CD4-positive, alpha-beta T cell treated with Interleukin-4 for 4 hours (primary cell): ENCODE data around the gene SRP72.
"Not testable (repeated sequence)": the region's sequence is repeated elsewhere in the genome, so short reads cannot be mapped to it uniquely, and the experiment has no call there.

Experiments
- DNase-seq: peaks from one replicate; pipeline ENCODE4 v3.0.0-alpha.2; 2020

Gene SRP72, protein sequence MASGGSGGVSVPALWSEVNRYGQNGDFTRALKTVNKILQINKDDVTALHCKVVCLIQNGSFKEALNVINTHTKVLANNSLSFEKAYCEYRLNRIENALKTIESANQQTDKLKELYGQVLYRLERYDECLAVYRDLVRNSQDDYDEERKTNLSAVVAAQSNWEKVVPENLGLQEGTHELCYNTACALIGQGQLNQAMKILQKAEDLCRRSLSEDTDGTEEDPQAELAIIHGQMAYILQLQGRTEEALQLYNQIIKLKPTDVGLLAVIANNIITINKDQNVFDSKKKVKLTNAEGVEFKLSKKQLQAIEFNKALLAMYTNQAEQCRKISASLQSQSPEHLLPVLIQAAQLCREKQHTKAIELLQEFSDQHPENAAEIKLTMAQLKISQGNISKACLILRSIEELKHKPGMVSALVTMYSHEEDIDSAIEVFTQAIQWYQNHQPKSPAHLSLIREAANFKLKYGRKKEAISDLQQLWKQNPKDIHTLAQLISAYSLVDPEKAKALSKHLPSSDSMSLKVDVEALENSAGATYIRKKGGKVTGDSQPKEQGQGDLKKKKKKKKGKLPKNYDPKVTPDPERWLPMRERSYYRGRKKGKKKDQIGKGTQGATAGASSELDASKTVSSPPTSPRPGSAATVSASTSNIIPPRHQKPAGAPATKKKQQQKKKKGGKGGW

DNA sequence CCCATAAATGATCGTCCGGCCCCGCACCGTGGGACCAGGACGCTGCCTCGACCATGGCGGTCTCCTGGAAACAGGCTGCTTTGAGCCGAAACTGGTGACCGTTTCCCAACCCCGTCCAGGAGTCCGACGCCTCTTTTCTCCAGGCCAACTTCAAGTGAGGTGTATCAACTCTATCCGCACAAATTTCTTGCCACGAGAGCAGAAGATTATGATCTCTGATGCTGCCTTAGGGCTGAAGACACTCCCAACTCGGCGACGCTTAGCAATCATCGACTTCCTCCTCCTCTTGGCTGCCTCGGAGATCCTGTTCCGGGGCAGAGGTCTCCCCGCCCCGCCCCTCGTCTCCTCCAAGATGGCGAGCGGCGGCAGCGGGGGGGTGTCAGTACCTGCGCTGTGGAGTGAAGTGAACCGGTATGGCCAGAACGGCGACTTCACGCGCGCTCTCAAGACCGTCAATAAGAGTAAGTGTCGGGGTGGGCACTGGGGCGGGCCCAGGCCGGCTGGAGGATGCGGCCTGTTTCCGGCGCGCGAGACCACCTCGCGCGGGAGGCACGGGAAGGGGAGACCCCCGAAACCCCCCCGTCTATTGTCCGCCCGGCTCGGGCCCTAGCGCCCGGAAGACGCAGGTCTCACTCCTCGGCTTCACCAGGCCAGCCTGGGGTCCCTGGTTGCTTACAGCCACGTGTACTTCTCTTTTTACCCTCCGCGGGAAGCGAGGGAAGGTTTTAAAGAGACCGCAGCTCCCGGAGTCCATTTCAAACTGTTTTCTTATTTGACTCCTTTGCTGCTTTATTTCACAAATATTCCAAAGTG is at the start of gene SRP72:
Gene SRP72, plus strand, starts transcription at position 334 of the 813 bp plus-strand sequence. Its CDS starts 19 bp downstream, at position 353.
- peak; percentile 89 for DNase-seq

GRCh38 chr4:56424176-56424575 is 43.2 kb upstream of the SRP72 start:
- DNase-seq, result no peak

DNA sequence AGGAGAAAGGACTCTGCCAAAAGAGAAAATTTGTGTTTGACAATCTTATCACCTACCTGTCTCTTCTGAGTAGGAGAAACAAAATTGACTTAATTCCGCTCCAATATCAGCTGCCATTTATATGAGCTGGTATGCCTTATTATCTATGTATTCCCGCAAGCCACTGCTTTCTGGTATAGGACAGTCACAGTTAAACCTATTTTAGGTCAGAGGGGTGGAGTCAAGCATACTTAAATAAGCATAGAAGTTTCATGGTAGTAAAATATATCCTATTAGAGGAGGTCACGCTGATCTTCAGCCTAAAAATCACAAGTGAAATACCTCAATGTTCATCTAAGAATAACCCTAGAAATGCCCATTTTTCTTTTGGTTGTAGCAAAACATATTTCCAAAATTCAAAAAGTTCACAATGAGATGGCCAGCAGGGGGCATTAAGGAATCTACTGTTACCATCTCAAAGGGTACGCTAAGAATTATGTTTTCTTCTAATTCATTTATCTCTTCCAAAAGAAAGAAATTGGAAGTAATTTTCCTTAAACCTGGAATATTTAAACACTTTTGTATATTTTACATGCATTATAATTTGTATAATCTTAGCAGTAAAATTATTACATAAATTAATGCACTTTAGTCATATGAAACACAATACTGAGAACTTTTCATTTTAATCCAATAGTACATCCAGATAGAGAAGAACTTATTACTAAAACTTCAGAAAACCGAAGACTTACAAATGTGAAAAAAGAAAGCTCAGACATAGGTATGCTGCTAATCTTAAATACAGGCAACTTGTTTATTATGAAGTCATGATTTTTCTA is 42.5 kb upstream of the SRP72 start:
- DNase-seq, result peak; percentile 46

DNA sequence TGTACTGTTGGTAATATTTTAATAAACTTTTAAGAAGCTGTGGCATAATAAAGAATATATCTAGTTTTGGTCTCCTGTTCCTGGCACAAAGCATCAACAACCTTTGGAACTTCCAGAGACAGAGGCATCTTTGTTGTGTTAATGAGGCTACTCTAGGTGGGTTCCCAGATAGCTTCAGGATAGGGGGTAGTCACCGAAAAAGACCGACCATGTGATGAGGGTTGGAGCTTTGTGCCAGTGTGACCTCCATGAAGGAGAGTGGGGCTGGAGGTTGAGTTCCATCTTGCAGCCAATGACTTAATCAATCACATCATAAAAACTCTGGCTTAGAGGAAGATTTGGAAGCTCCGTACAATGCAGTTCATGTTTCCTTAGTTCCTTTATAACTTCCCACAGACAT is 41.9 kb upstream of the SRP72 start:
- DNase-seq, result no peak

DNA sequence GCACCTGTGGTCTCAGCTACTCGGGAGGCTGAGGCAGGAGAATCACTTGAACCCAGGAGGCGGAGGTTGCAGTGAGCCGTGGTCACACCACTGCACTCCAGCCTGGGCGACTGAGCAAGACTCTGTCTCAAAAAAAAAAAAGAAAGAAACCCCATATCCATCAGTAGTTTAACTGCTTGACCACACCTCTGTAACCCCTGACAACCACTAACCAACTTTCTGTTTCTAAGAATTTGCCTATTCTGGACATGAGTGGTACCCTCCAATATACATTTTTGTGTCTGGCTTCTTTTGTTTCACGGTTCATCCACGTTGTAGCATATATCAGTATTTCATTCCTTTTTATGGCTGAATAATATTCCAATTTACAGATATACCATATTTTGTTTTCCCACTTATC is 41.1 kb upstream of the SRP72 start:
- no peak for DNase-seq

- DNase-seq, result no peak
These were observed 40.2 kb upstream of the SRP72 start for GRCh38 chr4:56427179-56427578.

- DNase-seq, result no peak
These were observed 37.2 kb upstream of the SRP72 start for GRCh38 chr4:56430203-56430602.

DNA sequence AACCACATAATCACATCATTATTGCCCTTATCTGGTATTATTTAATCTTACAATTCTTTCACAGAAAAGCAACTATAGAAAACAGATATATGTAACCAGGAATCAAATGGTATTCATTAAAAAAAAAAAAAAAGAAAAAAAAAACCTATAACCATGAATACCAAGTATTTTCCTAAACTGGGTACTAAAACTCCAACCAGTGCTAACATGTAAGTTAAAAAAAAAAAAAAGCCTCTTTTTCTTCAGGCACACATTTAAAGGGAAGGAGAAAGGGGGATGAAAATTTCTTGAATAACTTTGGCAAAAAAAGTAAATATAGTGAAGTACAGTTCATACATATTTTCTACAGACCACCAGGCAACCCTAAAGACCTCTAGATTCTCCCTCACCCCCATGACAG is 34.1 kb upstream of the SRP72 start:
- DNase-seq, result no peak

GRCh38 chr4:56434599-56435139 is 32.7 kb upstream of the SRP72 start:
- DNase-seq, result no peak

GRCh38 chr4:56435140-56435926 is 32.1 kb upstream of the SRP72 start, which contains the start of gene PPAT:
PPAT (minus strand) TSS chr4:56435615; CDS start chr4:56435477, 138 bp downstream.
- peak; percentile 97 for DNase-seq

- no peak for DNase-seq
These were observed 28.7 kb upstream of the SRP72 start for GRCh38 chr4:56438766-56439165.

DNA sequence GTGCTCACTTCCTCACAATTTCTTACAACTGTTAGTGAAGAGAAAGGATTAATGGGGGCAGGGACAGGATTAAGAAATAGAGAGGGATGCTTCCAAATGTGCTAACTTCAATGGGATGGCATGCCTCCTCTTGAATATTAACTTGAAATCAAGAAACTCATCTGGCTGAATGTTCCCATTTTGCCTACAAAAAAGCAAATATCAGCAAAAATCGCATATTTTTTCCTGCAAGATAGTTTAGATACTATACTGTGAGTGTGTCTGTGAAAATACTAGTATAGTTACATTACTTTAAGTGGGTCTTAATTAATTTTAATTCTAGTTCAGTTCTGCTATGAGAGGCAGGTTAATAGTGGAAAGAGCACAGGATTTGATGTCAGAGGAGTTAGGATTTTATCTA is 26.4 kb upstream of the SRP72 start:
- DNase-seq, result no peak

GRCh38 chr4:56444719-56445118 is 22.7 kb upstream of the SRP72 start:
- DNase-seq, result no peak

GRCh38 chr4:56445699-56446098 is 21.7 kb upstream of the SRP72 start:
- DNase-seq, result no peak

DNA sequence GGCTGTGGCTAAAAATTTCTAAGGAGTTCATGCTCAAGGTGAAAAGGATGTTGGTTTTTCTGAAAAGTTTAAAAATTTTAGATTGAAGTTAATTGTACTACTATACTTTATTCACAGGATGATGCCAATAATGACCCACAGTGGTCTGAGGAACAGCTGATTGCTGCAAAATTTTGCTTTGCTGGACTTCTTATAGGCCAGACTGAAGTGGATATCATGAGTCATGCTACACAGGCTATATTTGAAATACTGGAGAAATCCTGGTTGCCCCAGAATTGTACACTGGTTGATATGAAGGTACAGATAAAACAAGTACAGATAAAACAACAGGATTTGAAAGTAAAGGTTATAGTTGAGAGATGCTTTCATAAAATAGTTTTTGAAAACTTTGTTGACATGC is 19.1 kb upstream of the SRP72 start:
- no peak for DNase-seq

DNA sequence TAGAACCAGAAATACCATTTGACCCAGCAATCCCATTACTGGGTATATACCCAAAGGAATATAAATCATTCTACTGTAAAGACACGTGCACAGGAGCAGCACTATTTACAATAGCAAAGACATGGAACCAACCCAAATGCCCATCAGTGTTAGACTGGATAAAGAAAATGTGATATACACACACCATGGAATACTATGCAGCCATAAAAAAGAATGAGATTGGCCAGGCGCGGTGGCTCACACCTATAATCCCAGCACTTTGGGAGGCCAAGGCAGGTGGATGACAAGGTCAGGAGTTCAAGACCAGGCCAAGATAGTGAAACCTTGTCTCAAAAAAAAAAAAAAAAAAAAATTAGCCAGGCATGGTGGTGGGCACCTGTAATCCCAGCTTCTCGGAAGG is 17.9 kb upstream of the SRP72 start:
- not testable (repeated sequence) for DNase-seq

- DNase-seq, result no peak
These were observed 17.1 kb upstream of the SRP72 start for GRCh38 chr4:56450342-56450741.

- no peak for DNase-seq
These were observed 7.3 kb upstream of the SRP72 start for GRCh38 chr4:56460085-56460484.

DNA sequence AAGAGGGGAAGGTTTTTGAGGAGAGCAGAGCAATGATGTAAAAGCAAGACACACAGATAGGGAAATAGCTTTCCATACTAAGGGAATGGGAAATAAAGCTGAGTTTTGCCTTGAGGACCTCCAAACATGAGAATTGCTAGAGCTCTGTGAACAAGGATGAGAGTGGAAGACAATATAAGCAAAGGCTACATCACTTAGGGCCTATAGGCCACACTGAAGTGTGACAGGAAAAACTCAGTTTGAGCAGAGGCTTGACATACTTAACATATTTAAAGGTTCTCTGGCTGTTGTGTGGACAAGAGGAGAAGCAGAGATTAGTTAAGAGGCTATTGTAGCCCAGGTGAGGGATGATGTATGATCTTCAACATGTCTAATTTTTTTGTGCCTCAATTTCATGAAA is 5.3 kb upstream of the SRP72 start:
- DNase-seq, result no peak

- DNase-seq, result no peak
These were observed 3.7 kb upstream of the SRP72 start for GRCh38 chr4:56463711-56464110.

- DNase-seq, result no peak
These were observed 2.8 kb upstream of the SRP72 start for GRCh38 chr4:56464581-56464980.
